Measurements from ENCODE around the gene SPDEF.

GRCh38 chr6:34570066-34570833 is 14.1 kb upstream of the SPDEF start:
- no peak for TF ChIP-seq SPI1 (IDR thresholded peaks at IDR 0.05; ENCODE audit: low read depth, low read length)
- TF ChIP-seq POLR2A (IDR thresholded peaks at IDR 0.05; ENCODE audit: low read depth, low read length): no peak
- TF ChIP-seq POLR2AphosphoS5 (IDR thresholded peaks at IDR 0.05; ENCODE audit: low read depth, low read length): no peak; the same call in 1 of the 2 replicates
- TF ChIP-seq TAF1 (IDR thresholded peaks at IDR 0.05; ENCODE audit: low read depth, low read length): no peak
- TF ChIP-seq POU2F2 (IDR thresholded peaks at IDR 0.05; ENCODE audit: low read depth, low read length): no peak
- no peak for TF ChIP-seq PAX5 (IDR thresholded peaks at IDR 0.05; ENCODE audit: insufficient read depth, low read length, severe bottlenecking)

All from GM12891 (cell line).